IMR-90 (cell line): Measurements from ENCODE around the gene TMEM60. TPM values are rescaled to one million over a fixed set of nuclear protein-coding genes. Genes with fewer than 3 reads are reported as not detected.

Experiments
- ATAC-seq: fragments of 200-7000 bp; cut with Tn5 transposase; 2 replicates; pipeline ENCODE4 v1.9.1; 2020; ENCODE audit warnings: low read depth, mild to moderate bottlenecking, moderate library complexity
- BruUV-seq: library from RNA; stranded (reverse); fragments of 400-500 nt; replicated peaks from 2 replicates; lab custom pipeline; 2021; lab: Mats Ljungman, UMichigan
- CTCF ChIA-PET: fragments of 300-600 bp; formaldehyde crosslinking; extraction: SDS; loops from one replicate; lab custom pipeline; 2021; ENCODE audit warnings: antibody characterized with exemption; lab: Yijun Ruan, JAX
- POLR2A ChIA-PET: fragments of 300-600 bp; sonication (Branson Sonifier 250); formaldehyde crosslinking; loops from one replicate; lab custom pipeline; 2022; ENCODE audit warnings: antibody characterized with exemption; ENCODE audit not compliant: unreplicated experiment; lab: Charles Lee
- DNase-seq: peaks from one replicate; pipeline ENCODE4 v3.0.0; 2013
- H2AFZ ChIP-seq: replicated peaks from 2 replicates; pipeline ENCODE3; 2013; ENCODE audit warnings: low read length, mild to moderate bottlenecking; ENCODE audit not compliant: poor library complexity
- H2AK5ac ChIP-seq: 2 replicates; pipeline ENCODE4 v1.6.1; 2013; ENCODE audit warnings: low read depth, low read length, inconsistent platforms
- H2AK9ac ChIP-seq: replicated peaks from 2 replicates; pipeline ENCODE3; 2013; ENCODE audit warnings: mild to moderate bottlenecking, low read depth, low read length, moderate library complexity; ENCODE audit not compliant: poor library complexity
- H2BK120ac ChIP-seq: 2 replicates; pipeline ENCODE4 v1.6.1; 2013; ENCODE audit warnings: low read depth, low read length, inconsistent platforms
- H2BK15ac ChIP-seq: 3 replicates; pipeline ENCODE4 v1.6.1; 2013; ENCODE audit warnings: low read depth, low read length, inconsistent platforms
- H2BK20ac ChIP-seq: 2 replicates; pipeline ENCODE4 v1.6.1; 2013; ENCODE audit warnings: low read depth, mild to moderate bottlenecking, inconsistent platforms, low read length, moderate library complexity
- H2BK5ac ChIP-seq: 2 replicates; pipeline ENCODE4 v1.6.1; 2013; ENCODE audit warnings: mild to moderate bottlenecking, low read depth, low read length, inconsistent platforms; ENCODE audit not compliant: poor library complexity, severe bottlenecking
- H3K14ac ChIP-seq: replicated peaks from 2 replicates; pipeline ENCODE4 v1.6.1; 2013; ENCODE audit warnings: low read depth, low read length, inconsistent platforms
- H3K18ac ChIP-seq: 2 replicates; pipeline ENCODE4 v1.6.1; 2013; ENCODE audit warnings: low read depth, low read length, control low read depth
- H3K23ac ChIP-seq: 2 replicates; pipeline ENCODE4 v1.6.1; 2013; ENCODE audit warnings: low read depth, low read length, inconsistent platforms
- H3K27ac ChIP-seq: 2 replicates; pipeline ENCODE4 v1.5.1; 2013; ENCODE audit warnings: mild to moderate bottlenecking, control low read depth, low read length; ENCODE audit not compliant: insufficient read depth
- H3K27me3 ChIP-seq: 2 replicates; pipeline ENCODE4 v1.6.1; 2013; ENCODE audit warnings: low read length; ENCODE audit not compliant: control insufficient read depth, insufficient read depth
- H3K36me3 ChIP-seq: 2 replicates; pipeline ENCODE4 v1.6.1; 2013; ENCODE audit warnings: low read length, mixed read lengths; ENCODE audit not compliant: control insufficient read depth, insufficient read depth
- H3K4ac ChIP-seq: 2 replicates; pipeline ENCODE4 v1.6.1; 2013; ENCODE audit warnings: low read depth, low read length, inconsistent platforms
- H3K4me1 ChIP-seq: 2 replicates; pipeline ENCODE4 v1.6.1; 2013; ENCODE audit warnings: low read length, mixed read lengths; ENCODE audit not compliant: control insufficient read depth, insufficient read depth
- H3K4me2 ChIP-seq: 2 replicates; pipeline ENCODE4 v1.6.1; 2013; ENCODE audit warnings: low read depth, mild to moderate bottlenecking, control low read depth, low read length, moderate library complexity
- H3K4me3 ChIP-seq: 2 replicates; pipeline ENCODE4 v1.5.1; 2013; ENCODE audit warnings: low read depth, mild to moderate bottlenecking, control low read depth, low read length, moderate library complexity; ENCODE audit not compliant: insufficient read depth
- H3K56ac ChIP-seq: 2 replicates; pipeline ENCODE4 v1.6.1; 2013; ENCODE audit warnings: low read length, inconsistent platforms; ENCODE audit not compliant: insufficient read depth; ENCODE audit errors: extremely low read depth
- H3K79me1 ChIP-seq, 2 experiments: 2 replicates each; pipeline ENCODE4 v1.6.1; 2013; ENCODE audit warnings: low read length in 2 of 2, inconsistent platforms in 1 of 2, low read depth in 1 of 2
- H3K9ac ChIP-seq: 2 replicates; pipeline ENCODE4 v1.6.1; 2013; ENCODE audit warnings: low read depth, low read length, control low read depth
- H3K9me1 ChIP-seq: 2 replicates; pipeline ENCODE4 v1.6.1; 2013; ENCODE audit warnings: low read length, inconsistent platforms; ENCODE audit not compliant: insufficient read depth
- H3K9me3 ChIP-seq: 2 replicates; pipeline ENCODE4 v1.6.1; 2013; ENCODE audit warnings: low read length; ENCODE audit not compliant: control insufficient read depth, insufficient read depth
- H4K20me1 ChIP-seq: 2 replicates; pipeline ENCODE4 v1.6.1; 2013; ENCODE audit warnings: low read length, inconsistent platforms; ENCODE audit not compliant: insufficient read depth
- H4K5ac ChIP-seq: 2 replicates; pipeline ENCODE4 v1.6.1; 2013; ENCODE audit warnings: mild to moderate bottlenecking, low read depth, low read length, control low read depth
- H4K8ac ChIP-seq, 2 experiments: 2 replicates each; pipeline ENCODE4 v1.6.1; 2013; ENCODE audit warnings: low read depth in 2 of 2, low read length in 2 of 2, control low read depth in 1 of 2, inconsistent platforms in 1 of 2
- H4K91ac ChIP-seq: 2 replicates; pipeline ENCODE4 v1.6.1; 2013; ENCODE audit warnings: low read depth, low read length, inconsistent platforms; ENCODE audit not compliant: insufficient read depth
- FOS ChIP-seq: fragments of 150-350 bp; IDR thresholded peaks from 2 replicates; pipeline ENCODE4 v1.6.1; 2016; ENCODE audit warnings: low read depth, low read length
- MAFK ChIP-seq: IDR thresholded peaks from 2 replicates; pipeline ENCODE4 v1.6.1; 2012; ENCODE audit warnings: low read depth, low read length, improper control_type of control experiment
- MAZ ChIP-seq: IDR thresholded peaks from 2 replicates; pipeline ENCODE4 v1.6.1; 2012; ENCODE audit warnings: low read depth, mild to moderate bottlenecking, low read length, improper control_type of control experiment, moderate library complexity, borderline replicate concordance
- POLR2A ChIP-seq: IDR thresholded peaks from 2 replicates; pipeline ENCODE4 v1.6.1; 2012; ENCODE audit warnings: mild to moderate bottlenecking, low read depth, low read length
- RCOR1 ChIP-seq: IDR thresholded peaks from 2 replicates; pipeline ENCODE4 v1.6.1; 2012; ENCODE audit warnings: mild to moderate bottlenecking, low read length, improper control_type of control experiment; ENCODE audit not compliant: insufficient replicate concordance
- RFX5 ChIP-seq: IDR thresholded peaks from 2 replicates; pipeline ENCODE4 v1.8.0; 2012; ENCODE audit warnings: low read depth, mild to moderate bottlenecking, low read length, moderate library complexity
- SMC3 ChIP-seq: fragments of 150-350 bp; IDR thresholded peaks from 2 replicates; pipeline ENCODE4 v1.6.1; 2016; ENCODE audit warnings: low read depth, mild to moderate bottlenecking, antibody characterized with exemption, low read length, moderate library complexity
- dilution Hi-C: fragments of 300-500 bp; cut with HindIII; formaldehyde crosslinking; loops from one replicate; pipeline ENCODE4 v1.14.3; 2018; ENCODE audit warnings: low sequenced_read_pairs; ENCODE audit not compliant: unreplicated experiment
- in situ Hi-C: fragments of 300-500 bp; cut with MboI; formaldehyde crosslinking; loops from 3 replicates; pipeline ENCODE4 v1.14.3; 2019; ENCODE audit warnings: low sequenced_read_pairs, inconsistent platforms, mixed read lengths
- intact Hi-C: fragments of 100-400 bp; cut with micrococcal nuclease; formaldehyde crosslinking; loops from 2 replicates; pipeline ENCODE4 v1.10.0; 2022
- polyA plus RNA-seq, 3 experiments: library from polyadenylated mRNA; depleted of rRNA; stranded (reverse); fragments of >200 nt; gene quantifications; 2 replicates each; pipeline ENCODE4 v1.2.3, GENCODE V29; 2012; ENCODE audit warnings: low replicate concordance in 1 of 3
- total RNA-seq: library from RNA; depleted of rRNA; stranded (reverse); fragments of >200 nt; gene quantifications from 2 replicates; pipeline ENCODE4 v1.2.3, GENCODE V29; 2012
- TF ChIP-seq, protein P1 (sequence below): fragments of 150-350 bp; IDR thresholded peaks from 2 replicates; pipeline ENCODE4 v1.6.1; 2016; ENCODE audit warnings: low read depth, mild to moderate bottlenecking, low read length, moderate library complexity, borderline replicate concordance

The TMEM60 gene
- total and polyA plus RNA-seq, 2 of the 4 experiments (the other 2 are of a cell fraction): 9.9 to 17.2 TPM

GRCh38 chr7:77771901-77772300 lies 26.3 kb downstream of the TMEM60 start:
- no peak overlapping the region for H3K14ac ChIP-seq
- H2BK5ac ChIP-seq: no peak overlapping the region
- no peak overlapping the region for H3K9ac ChIP-seq
- H3K23ac ChIP-seq: no peak overlapping the region
- no peak overlapping the region for H3K18ac ChIP-seq
- H3K4ac ChIP-seq: no peak overlapping the region
- no peak overlapping the region for H3K4me3 ChIP-seq
- intact Hi-C loops (no loop called here), in situ Hi-C loops (no loop called here), dilution Hi-C loops (no loop called here)
- no peak overlapping the region for H3K27ac ChIP-seq
- DNase-seq (no peak), ATAC-seq (no peak)
- H3K4me1 ChIP-seq: no peaks in the 10 kb centered on the region
- H4K8ac ChIP-seq: no peak overlapping the region
- no peaks in the 10 kb centered on the region for H4K20me1 ChIP-seq
- no peak overlapping the region for H2BK20ac ChIP-seq
- no peak overlapping the region for H2AK5ac ChIP-seq
- H2AFZ ChIP-seq: no peak overlapping the region
- no peaks in the 10 kb centered on the region for H3K27me3 ChIP-seq
- H2BK15ac ChIP-seq: no peak overlapping the region
- peaks cover 3 to 27% of the 10 kb centered on the region in 2 experiments for H3K79me1 ChIP-seq
- no peak overlapping the region for H2BK120ac ChIP-seq
- no peaks in the 10 kb centered on the region; the same call in 1 of the 2 replicates for H3K9me3 ChIP-seq
- H3K4me2 ChIP-seq: no peak overlapping the region
- no peak overlapping the region for H4K91ac ChIP-seq
- CTCF ChIA-PET: no interaction called here
- no peak for TF ChIP-seq MAFK
- no peak for TF ChIP-seq MAZ
- TF ChIP-seq FOS: no peak
- TF ChIP-seq, protein P1, sequence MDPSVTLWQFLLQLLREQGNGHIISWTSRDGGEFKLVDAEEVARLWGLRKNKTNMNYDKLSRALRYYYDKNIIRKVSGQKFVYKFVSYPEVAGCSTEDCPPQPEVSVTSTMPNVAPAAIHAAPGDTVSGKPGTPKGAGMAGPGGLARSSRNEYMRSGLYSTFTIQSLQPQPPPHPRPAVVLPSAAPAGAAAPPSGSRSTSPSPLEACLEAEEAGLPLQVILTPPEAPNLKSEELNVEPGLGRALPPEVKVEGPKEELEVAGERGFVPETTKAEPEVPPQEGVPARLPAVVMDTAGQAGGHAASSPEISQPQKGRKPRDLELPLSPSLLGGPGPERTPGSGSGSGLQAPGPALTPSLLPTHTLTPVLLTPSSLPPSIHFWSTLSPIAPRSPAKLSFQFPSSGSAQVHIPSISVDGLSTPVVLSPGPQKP: no peak
- no peak for TF ChIP-seq SMC3
- TF ChIP-seq POLR2A: no peak
- no peak for TF ChIP-seq RFX5
- TF ChIP-seq RCOR1: no peak
- peaks cover 18% of the 10 kb centered on the region for H3K36me3 ChIP-seq
- no TSS peak for BruUV-seq
- H3K9me1 ChIP-seq: peaks cover 3% of the 10 kb centered on the region; the same call in 1 of the 2 replicates
- no peak overlapping the region for H4K5ac ChIP-seq
- H3K56ac ChIP-seq: no peak overlapping the region
- POLR2A ChIA-PET: no interaction called here
- no peak overlapping the region for H2AK9ac ChIP-seq
